RWPE2 (cell line): ENCODE data around the gene SPATA2.

ENCODE experiments used
- ATAC-seq: fragments of 200-7000 bp; cut with Tn5 transposase; 3 replicates; pipeline ENCODE4 v1.9.1; 2021; ENCODE audit warnings: low read depth
- DNase-seq: peaks from one replicate; pipeline ENCODE4 v3.0.0-alpha.2; 2020; ENCODE audit warnings: low spot score
- H3K27ac ChIP-seq: fragments of 450-650 bp; 2 replicates; pipeline ENCODE4 v1.5.1; 2017; ENCODE audit warnings: mild to moderate bottlenecking; ENCODE audit not compliant: poor library complexity, severe bottlenecking
- H3K27me3 ChIP-seq: fragments of 250-450 bp; sonication (Bioruptor Pico); 2 replicates; pipeline ENCODE4 v1.5.1; 2021; ENCODE audit warnings: mild to moderate bottlenecking, moderate library complexity; ENCODE audit not compliant: insufficient read depth, poor library complexity, severe bottlenecking
- H3K36me3 ChIP-seq: fragments of 250-450 bp; sonication (Bioruptor Pico); 2 replicates; pipeline ENCODE4 v1.5.1; 2020; ENCODE audit warnings: low read depth, mild to moderate bottlenecking, moderate library complexity
- H3K4me1 ChIP-seq: fragments of 250-450 bp; sonication (Bioruptor Pico); 2 replicates; pipeline ENCODE4 v1.5.1; 2021; ENCODE audit warnings: mild to moderate bottlenecking, moderate library complexity; ENCODE audit not compliant: insufficient read depth, poor library complexity, severe bottlenecking
- H3K4me3 ChIP-seq: fragments of 250-450 bp; sonication (Bioruptor Pico); 2 replicates; pipeline ENCODE4 v1.5.1; 2021; ENCODE audit warnings: mild to moderate bottlenecking, moderate library complexity; ENCODE audit not compliant: severe bottlenecking
- H3K9me3 ChIP-seq: fragments of 250-450 bp; sonication (Bioruptor Pico); 2 replicates; pipeline ENCODE4 v1.5.1; 2021; ENCODE audit warnings: mild to moderate bottlenecking, moderate library complexity; ENCODE audit not compliant: severe bottlenecking
- TF ChIP-seq, protein P1 (sequence below): fragments of 450-650 bp; IDR thresholded peaks from one replicate; pipeline ENCODE4 v1.5.1; 2017; ENCODE audit warnings: mild to moderate bottlenecking, moderate library complexity; ENCODE audit not compliant: poor library complexity, severe bottlenecking

SPATA2 gene

DNA sequence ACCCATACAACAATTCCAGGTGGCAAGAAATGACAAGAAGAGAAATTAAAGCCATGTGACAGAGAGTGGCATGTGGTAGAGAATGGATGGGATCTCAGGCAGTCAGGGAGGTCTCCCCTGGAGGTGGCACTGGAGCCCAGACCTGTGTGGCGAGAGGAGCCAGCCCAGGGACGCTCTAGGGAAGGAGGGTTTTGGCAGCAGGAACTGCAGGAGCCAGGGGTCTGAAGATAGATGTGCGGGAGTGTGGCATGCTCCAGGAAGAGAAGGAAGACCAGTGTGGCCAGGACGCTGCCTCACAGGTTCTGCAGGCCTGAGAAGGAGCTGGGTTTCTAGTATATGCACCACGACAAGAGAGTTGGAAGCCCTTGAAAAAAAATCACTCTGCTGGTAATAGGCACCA lies 45.1 kb downstream of the SPATA2 start:
- H3K4me1 ChIP-seq, result peaks cover 12% of the 10 kb centered on the region
- no peak for DNase-seq
- H3K27ac ChIP-seq, result no peak overlapping the region
- no peak overlapping the region for H3K4me3 ChIP-seq
- ATAC-seq, result no peak
- TF ChIP-seq, protein P1, sequence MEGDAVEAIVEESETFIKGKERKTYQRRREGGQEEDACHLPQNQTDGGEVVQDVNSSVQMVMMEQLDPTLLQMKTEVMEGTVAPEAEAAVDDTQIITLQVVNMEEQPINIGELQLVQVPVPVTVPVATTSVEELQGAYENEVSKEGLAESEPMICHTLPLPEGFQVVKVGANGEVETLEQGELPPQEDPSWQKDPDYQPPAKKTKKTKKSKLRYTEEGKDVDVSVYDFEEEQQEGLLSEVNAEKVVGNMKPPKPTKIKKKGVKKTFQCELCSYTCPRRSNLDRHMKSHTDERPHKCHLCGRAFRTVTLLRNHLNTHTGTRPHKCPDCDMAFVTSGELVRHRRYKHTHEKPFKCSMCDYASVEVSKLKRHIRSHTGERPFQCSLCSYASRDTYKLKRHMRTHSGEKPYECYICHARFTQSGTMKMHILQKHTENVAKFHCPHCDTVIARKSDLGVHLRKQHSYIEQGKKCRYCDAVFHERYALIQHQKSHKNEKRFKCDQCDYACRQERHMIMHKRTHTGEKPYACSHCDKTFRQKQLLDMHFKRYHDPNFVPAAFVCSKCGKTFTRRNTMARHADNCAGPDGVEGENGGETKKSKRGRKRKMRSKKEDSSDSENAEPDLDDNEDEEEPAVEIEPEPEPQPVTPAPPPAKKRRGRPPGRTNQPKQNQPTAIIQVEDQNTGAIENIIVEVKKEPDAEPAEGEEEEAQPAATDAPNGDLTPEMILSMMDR, result no peak
- no peaks in the 10 kb centered on the region for H3K9me3 ChIP-seq
- H3K36me3 ChIP-seq, result peaks cover 24% of the 10 kb centered on the region
- H3K27me3 ChIP-seq, result no peaks in the 10 kb centered on the region

DNA sequence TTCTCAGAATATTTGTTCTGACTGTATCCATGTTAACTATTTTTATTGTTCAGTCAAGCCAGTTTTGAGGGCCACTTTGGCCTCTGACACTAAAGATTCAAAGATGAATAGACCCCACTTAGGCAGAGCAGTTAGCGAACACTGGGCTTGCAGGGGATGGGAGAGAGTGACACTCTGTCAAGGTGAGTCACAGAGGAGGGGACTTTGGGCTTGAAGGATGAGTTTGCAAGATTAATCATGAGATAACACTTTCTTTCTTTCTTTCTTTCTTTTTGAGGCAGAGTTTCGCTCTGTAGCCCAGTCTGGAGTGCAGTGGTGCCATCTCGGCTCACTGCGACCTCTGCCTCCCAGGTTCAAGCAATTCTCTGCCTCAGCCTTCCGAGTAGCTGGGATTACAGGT lies 46.4 kb downstream of the SPATA2 start:
- peaks cover 12% of the 10 kb centered on the region for H3K4me1 ChIP-seq
- no peak for DNase-seq
- H3K36me3 ChIP-seq, result peaks cover 25% of the 10 kb centered on the region
- no peaks in the 10 kb centered on the region for H3K9me3 ChIP-seq
- no peak for ATAC-seq
- H3K27me3 ChIP-seq, result no peaks in the 10 kb centered on the region
- no peak overlapping the region for H3K27ac ChIP-seq
- no peak overlapping the region for H3K4me3 ChIP-seq
- TF ChIP-seq, protein P1, result no peak

DNA sequence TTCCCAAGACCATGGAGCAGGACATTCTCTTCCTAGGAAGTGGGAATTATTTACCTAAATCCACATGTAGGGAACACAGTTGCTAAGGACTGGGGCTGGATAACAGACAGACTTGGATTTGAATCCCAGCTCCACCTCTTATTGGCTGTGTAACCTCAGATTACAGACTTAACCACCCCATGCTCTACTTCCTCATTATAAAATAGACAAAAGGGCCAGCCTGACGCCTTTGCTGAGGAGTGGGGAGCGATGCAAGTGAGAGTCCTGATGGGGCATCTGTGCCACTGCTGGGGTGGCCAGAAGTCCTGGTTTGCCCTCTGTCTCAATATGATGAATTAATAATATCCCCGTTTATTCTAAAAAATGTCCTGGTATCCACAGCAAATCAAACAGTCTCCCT lies 46.8 kb downstream of the SPATA2 start:
- DNase-seq (no peak), ATAC-seq (no peak)
- TF ChIP-seq, protein P1, result no peak
- Histone ChIP-seq H3K9me3 (no peaks in the 10 kb centered on the region), H3K27ac (no peak overlapping the region), H3K4me1 (peaks cover 12% of the 10 kb centered on the region), H3K36me3 (peaks cover 25% of the 10 kb centered on the region), H3K4me3 (no peak overlapping the region), H3K27me3 (no peaks in the 10 kb centered on the region)

- Histone ChIP-seq H3K27me3 (no peaks in the 10 kb centered on the region), H3K4me3 (no peak overlapping the region), H3K9me3 (no peaks in the 10 kb centered on the region), H3K4me1 (peaks cover 9% of the 10 kb centered on the region), H3K36me3 (peaks cover 27% of the 10 kb centered on the region), H3K27ac (no peak overlapping the region)
- ATAC-seq (no peak), DNase-seq (no peak)
- TF ChIP-seq, protein P1, result no peak
Measured at GRCh38 chr20:49867453-49868215, 47.7 kb downstream of the SPATA2 start.

DNA sequence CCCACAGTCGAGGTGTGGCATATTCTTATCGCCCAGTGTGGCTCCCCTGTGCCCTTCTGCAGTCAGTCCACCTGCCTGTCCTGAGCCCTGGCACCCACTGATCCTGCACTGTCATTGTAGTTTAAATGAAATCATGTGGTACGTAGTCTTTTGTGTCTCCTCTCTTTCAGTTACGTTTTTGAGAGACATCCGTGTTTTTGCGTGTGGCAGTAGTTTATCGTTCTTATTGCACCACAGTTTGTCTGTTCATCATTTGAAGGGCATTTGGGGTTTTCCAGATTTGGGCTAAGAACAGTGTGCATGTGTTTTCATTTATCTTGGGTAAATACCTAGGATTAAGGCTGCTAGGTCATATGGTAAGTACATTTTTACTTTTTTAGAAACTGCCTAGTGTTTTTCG lies 49.3 kb downstream of the SPATA2 start:
- no peaks in the 10 kb centered on the region for H3K4me1 ChIP-seq
- TF ChIP-seq, protein P1, result no peak
- H3K27me3 ChIP-seq, result no peaks in the 10 kb centered on the region
- no peak overlapping the region for H3K4me3 ChIP-seq
- H3K36me3 ChIP-seq, result peaks cover 25% of the 10 kb centered on the region
- ATAC-seq (no peak), DNase-seq (no peak)
- no peak overlapping the region for H3K27ac ChIP-seq
- H3K9me3 ChIP-seq, result no peaks in the 10 kb centered on the region
